GM12878 (cell line): ENCODE measurements around the gene RUVBL2. TPM values are rescaled to one million over a fixed set of nuclear protein-coding genes. Genes with fewer than 3 reads are reported as not detected.
A peak's percentile ranks its signal among the peaks of the same experiment; 100 is the strongest.

Experiments used
- CHD1 ChIP-seq: IDR thresholded peaks from 2 replicates; pipeline ENCODE4 v1.6.1; 2012; ENCODE audit warnings: low read depth, low read length, improper control_type of control experiment
- CREB1 ChIP-seq: IDR thresholded peaks from 2 replicates; pipeline ENCODE4 v1.6.1; 2012; ENCODE audit warnings: low read depth, mild to moderate bottlenecking, inconsistent platforms
- CTCF ChIP-seq, 3 experiments: IDR thresholded peaks in 2 of 3; conservative IDR thresholded peaks in 1 of 3; 2 replicates each; pipeline ENCODE4 v1.5.1; 2011; ENCODE audit warnings: low read depth in 3 of 3, low read length in 3 of 3, mild to moderate bottlenecking in 3 of 3, control low read depth in 2 of 3, moderate library complexity in 2 of 3, inconsistent platforms in 1 of 3, mixed read lengths in 1 of 3; ENCODE audit not compliant: control insufficient read depth in 2 of 3, insufficient read depth in 1 of 3; ENCODE audit errors: extremely low read depth in 1 of 3
- CUX1 ChIP-seq: IDR thresholded peaks from 2 replicates; pipeline ENCODE4 v1.6.1; 2012; ENCODE audit warnings: improper control_type of control experiment, low read depth, low read length; ENCODE audit not compliant: insufficient replicate concordance
- E4F1 ChIP-seq: fragments of 450-650 bp; IDR thresholded peaks from 2 replicates; pipeline ENCODE4 v1.6.1; 2018; ENCODE audit warnings: borderline replicate concordance, mild to moderate bottlenecking; ENCODE audit not compliant: partially characterized antibody
- IKZF1 ChIP-seq: fragments of 450-650 bp; conservative IDR thresholded peaks from 2 replicates; pipeline ENCODE4 v1.6.1; 2017; ENCODE audit warnings: antibody characterized with exemption, mild to moderate bottlenecking
- IRF3 ChIP-seq: fragments of 450-650 bp; IDR thresholded peaks from 2 replicates; pipeline ENCODE4 v1.6.1; 2014; ENCODE audit warnings: mild to moderate bottlenecking
- LARP7 ChIP-seq: fragments of 450-650 bp; IDR thresholded peaks from 2 replicates; pipeline ENCODE4 v1.6.1; 2017; ENCODE audit warnings: mild to moderate bottlenecking
- MTA3 ChIP-seq: IDR thresholded peaks from 2 replicates; pipeline ENCODE4 v1.6.1; 2012; ENCODE audit warnings: low read length, inconsistent platforms, borderline replicate concordance
- MXI1 ChIP-seq: fragments of 150-350 bp; IDR thresholded peaks from 2 replicates; pipeline ENCODE4 v1.6.1; 2011; ENCODE audit warnings: low read depth, mild to moderate bottlenecking, inconsistent platforms, low read length, improper control_type of control experiment
- NR2C1 ChIP-seq: fragments of 450-650 bp; IDR thresholded peaks from 2 replicates; pipeline ENCODE4 v1.6.1; 2017; ENCODE audit warnings: antibody characterized with exemption, mild to moderate bottlenecking, moderate library complexity
- NR2F1 ChIP-seq: fragments of 450-650 bp; conservative IDR thresholded peaks from 2 replicates; pipeline ENCODE4 v1.6.1; 2017; ENCODE audit warnings: mild to moderate bottlenecking
- PAX5 ChIP-seq: IDR thresholded peaks from 2 replicates; pipeline ENCODE4 v1.6.1; 2011; ENCODE audit warnings: low read depth, low read length, borderline replicate concordance
- POLR2A ChIP-seq: IDR thresholded peaks from 2 replicates; pipeline ENCODE4 v1.6.1; 2011; ENCODE audit warnings: low read depth, mild to moderate bottlenecking, low read length
- POLR2AphosphoS2 ChIP-seq: IDR thresholded peaks from 2 replicates; pipeline ENCODE4 v1.6.1; 2011; ENCODE audit warnings: low read depth, mild to moderate bottlenecking, low read length, improper control_type of control experiment, moderate library complexity
- RB1 ChIP-seq: fragments of 450-650 bp; formaldehyde crosslinking; IDR thresholded peaks from 2 replicates; pipeline ENCODE4 v1.6.1; 2017; ENCODE audit warnings: mild to moderate bottlenecking, borderline replicate concordance
- RELA ChIP-seq: fragments of 450-650 bp; IDR thresholded peaks from 2 replicates; pipeline ENCODE4 v1.8.0; 2014; ENCODE audit warnings: borderline replicate concordance; ENCODE audit not compliant: partially characterized antibody
- SUPT20H ChIP-seq: IDR thresholded peaks from 2 replicates; pipeline ENCODE4 v1.6.1; 2011; ENCODE audit warnings: low read depth, mild to moderate bottlenecking, low read length, moderate library complexity, borderline replicate concordance; ENCODE audit not compliant: control insufficient read depth
- TCF12 ChIP-seq: IDR thresholded peaks from 2 replicates; pipeline ENCODE4 v1.6.1; 2011; ENCODE audit warnings: low read depth, mild to moderate bottlenecking, low read length
- ZNF384 ChIP-seq: IDR thresholded peaks from 2 replicates; pipeline ENCODE4 v1.6.1; 2012; ENCODE audit warnings: low read depth, mild to moderate bottlenecking, low read length, improper control_type of control experiment, borderline replicate concordance
- polyA plus RNA-seq, 11 experiments: library from polyadenylated mRNA; depleted of rRNA in 4 of 11; unstranded in 6 of 11; stranded (reverse) in 5 of 11; fragments of >200 nt; fragmentation: Nextera tagmentation in 4 of 11; fragmentation: Illumina TruSeq in 1 of 11; extraction: Ambion mirVana in 4 of 11; extraction: Trizol in 1 of 11; gene quantifications; 1 replicate in 1 of 11; 2 replicates in 10 of 11; pipeline versions ENCODE4 v1.2.1 to v1.2.3, GENCODE V29; 2011 to 2016; ENCODE audit warnings: inconsistent platforms in 2 of 11, missing spikeins in 2 of 11, low read depth in 1 of 11
- total RNA-seq, 4 experiments: library from RNA; depleted of rRNA in 3 of 4; stranded (reverse); fragments of >200 nt in 3 of 4; fragmentation: Illumina TruSeq in 1 of 4; extraction: Trizol in 1 of 4; gene quantifications; 2 replicates each; pipeline versions ENCODE4 v1.2.1 to v1.2.3, GENCODE V29; 2013 to 2021

RUVBL2 gene
- total and polyA plus RNA-seq, 10 of the 15 experiments (the other 5 are each of a cell fraction or from before 2014, with no cell fraction given): 33.8 to 224 (median 125) TPM

GRCh38 chr19:49017666-49018351 is 24.1 kb downstream of the RUVBL2 start (continued):
- no peak for TF ChIP-seq TCF12
- peak; percentile 55 to 76 (median 56) for TF ChIP-seq CTCF (IDR thresholded peaks at IDR 0.05 in 2 of 3, conservative IDR thresholded peaks at IDR 0.05 in 1 of 3; ENCODE audit: control insufficient read depth in 2 of 3, extremely low read depth in 1 of 3, insufficient read depth in 1 of 3, low read depth in 3 of 3, low read length in 3 of 3)
- no peak for TF ChIP-seq CUX1
- no peak for TF ChIP-seq RELA
- TF ChIP-seq SUPT20H: no peak
- no peak for TF ChIP-seq E4F1
- TF ChIP-seq POLR2AphosphoS2: no peak
- no peak for TF ChIP-seq MTA3
- TF ChIP-seq PAX5: no peak
- TF ChIP-seq MXI1: peak; percentile 20; the same call in 1 of the 2 replicates
- TF ChIP-seq CREB1: peak; percentile 76
- 0 out of 2 replicates have a peak, but pooled peaks have one; percentile 9 for TF ChIP-seq NR2F1
- TF ChIP-seq POLR2A: no peak
- peak; percentile 64; the same call in 1 of the 2 replicates for TF ChIP-seq LARP7
- TF ChIP-seq ZNF384: no peak
- TF ChIP-seq RB1: no peak
- TF ChIP-seq IRF3: no peak
- TF ChIP-seq IKZF1: 0 out of 2 replicates have a peak, but pooled peaks have one; percentile 50
- TF ChIP-seq NR2C1: 0 out of 2 replicates have a peak, but pooled peaks have one; percentile 5
- TF ChIP-seq CHD1: no peak
